ENCODE measurements around the gene CBX1. TPM values are rescaled to one million over a fixed set of nuclear protein-coding genes. Genes with fewer than 3 reads are reported as not detected.
A peak's percentile ranks its signal among the peaks of the same experiment; 100 is the strongest.
"Not testable (repeated sequence)": the region's sequence is repeated elsewhere in the genome, so short reads cannot be mapped to it uniquely, and the experiment has no call there.

The CBX1 gene
- polyA plus RNA-seq, 1 experiment, result 20.7 TPM

DNA sequence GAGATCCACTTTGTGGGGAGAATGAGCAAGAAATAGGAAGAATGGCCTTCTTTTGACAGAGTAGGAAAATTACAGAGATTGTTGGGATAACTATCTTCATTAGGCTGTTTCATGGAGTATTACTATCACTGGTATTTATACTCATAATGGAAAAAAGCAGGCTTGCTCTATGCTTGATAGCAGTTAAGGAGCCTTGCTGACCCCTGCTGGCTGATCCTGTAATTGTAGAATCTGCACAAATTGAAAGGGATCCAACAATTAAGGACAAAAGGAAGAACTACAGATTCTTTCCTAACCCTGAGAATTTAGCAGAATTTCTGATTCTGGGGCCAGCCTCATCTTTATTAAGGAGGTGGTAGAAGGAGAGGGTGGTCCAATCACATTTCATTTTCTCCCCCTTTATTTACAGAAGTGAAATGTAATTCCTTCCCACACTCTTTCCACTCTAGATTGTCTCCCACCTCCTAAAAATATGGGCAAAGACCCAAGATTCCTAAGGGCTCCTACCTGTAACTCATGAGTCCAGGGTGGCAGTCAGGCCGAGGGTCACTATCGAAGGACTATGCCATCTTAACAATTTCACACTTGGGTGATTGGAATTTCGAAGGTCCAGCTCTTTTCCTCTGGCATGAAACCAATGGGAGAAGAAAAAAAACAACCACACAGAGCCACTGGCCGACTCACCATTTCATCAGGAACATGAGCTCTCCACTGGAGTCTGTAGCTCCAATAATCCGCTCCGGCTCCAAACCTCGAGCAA, 26.8 kb downstream of the CBX1 start:
- no peak overlapping the region for H3K4me3 ChIP-seq (ENCODE audit: low read depth, low read length)
- no peak for DNase-seq (ENCODE audit: low read depth)
- ChIA-PET CTCF (interaction anchor here (0.6 to 10.6 kb wide), 16 partner anchors 11 to 932 kb away, joined by 3 to 200 read pairs (median 4); no protein-coding TSS in a partner anchor), POLR2A (interaction anchor here (0.7 kb wide), 1 partner anchor 43 kb away, joined by 3 read pairs; no protein-coding TSS in a partner anchor)
- TF ChIP-seq, protein P1, sequence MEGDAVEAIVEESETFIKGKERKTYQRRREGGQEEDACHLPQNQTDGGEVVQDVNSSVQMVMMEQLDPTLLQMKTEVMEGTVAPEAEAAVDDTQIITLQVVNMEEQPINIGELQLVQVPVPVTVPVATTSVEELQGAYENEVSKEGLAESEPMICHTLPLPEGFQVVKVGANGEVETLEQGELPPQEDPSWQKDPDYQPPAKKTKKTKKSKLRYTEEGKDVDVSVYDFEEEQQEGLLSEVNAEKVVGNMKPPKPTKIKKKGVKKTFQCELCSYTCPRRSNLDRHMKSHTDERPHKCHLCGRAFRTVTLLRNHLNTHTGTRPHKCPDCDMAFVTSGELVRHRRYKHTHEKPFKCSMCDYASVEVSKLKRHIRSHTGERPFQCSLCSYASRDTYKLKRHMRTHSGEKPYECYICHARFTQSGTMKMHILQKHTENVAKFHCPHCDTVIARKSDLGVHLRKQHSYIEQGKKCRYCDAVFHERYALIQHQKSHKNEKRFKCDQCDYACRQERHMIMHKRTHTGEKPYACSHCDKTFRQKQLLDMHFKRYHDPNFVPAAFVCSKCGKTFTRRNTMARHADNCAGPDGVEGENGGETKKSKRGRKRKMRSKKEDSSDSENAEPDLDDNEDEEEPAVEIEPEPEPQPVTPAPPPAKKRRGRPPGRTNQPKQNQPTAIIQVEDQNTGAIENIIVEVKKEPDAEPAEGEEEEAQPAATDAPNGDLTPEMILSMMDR (IDR thresholded peaks at IDR 0.05; ENCODE audit: insufficient read depth, low read depth, low read length), result peak; percentile 81
- H3K36me3 ChIP-seq (ENCODE audit: control insufficient read depth, insufficient read depth, low read length), result peaks cover 11% of the 10 kb centered on the region
- no peaks in the 10 kb centered on the region for H3K27me3 ChIP-seq (ENCODE audit: control insufficient read depth, insufficient read depth, low read length)

- peaks cover 11% of the 10 kb centered on the region for H3K36me3 ChIP-seq (ENCODE audit: control insufficient read depth, insufficient read depth, low read length)
- not testable (repeated sequence) for H3K27me3 ChIP-seq (ENCODE audit: control insufficient read depth, insufficient read depth, low read length); DNase-seq (ENCODE audit: low read depth); H3K4me3 ChIP-seq (ENCODE audit: low read depth, low read length)
- ChIA-PET POLR2A (interaction anchor here (0.6 kb wide), 1 partner anchor 962 kb away, joined by 3 read pairs; no protein-coding TSS in a partner anchor), CTCF (interaction anchor here (0.8 to 10.6 kb wide), 13 partner anchors 9 to 62 kb away, joined by 3 to 200 read pairs (median 4); no protein-coding TSS in a partner anchor)
Observed at GRCh38 chr17:48073566-48074094, 27.6 kb downstream of the CBX1 start.

DNA sequence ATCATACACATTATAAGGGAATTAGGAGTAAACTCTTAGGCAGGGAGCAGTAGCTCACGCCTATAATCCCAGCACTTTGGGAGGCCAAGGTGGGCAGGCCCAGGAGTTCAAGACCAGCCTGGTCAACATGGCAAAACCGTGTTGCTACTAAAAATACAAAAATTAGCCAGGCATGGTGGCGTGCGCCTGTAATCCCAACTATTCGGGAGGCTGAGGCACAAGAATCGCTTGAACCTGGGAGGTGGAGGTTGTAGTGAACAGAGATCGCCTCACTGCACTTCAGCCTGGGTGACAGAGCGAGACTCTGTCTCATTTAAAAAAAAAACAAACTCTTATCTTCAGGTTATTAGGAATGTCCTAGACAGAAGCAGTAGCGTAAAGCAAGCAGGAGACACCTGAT, 28.5 kb downstream of the CBX1 start:
- H3K27me3 ChIP-seq (ENCODE audit: control insufficient read depth, insufficient read depth, low read length); POLR2A ChIA-PET; DNase-seq (ENCODE audit: low read depth); H3K4me3 ChIP-seq (ENCODE audit: low read depth, low read length): not testable (repeated sequence)
- peaks cover 11% of the 10 kb centered on the region for H3K36me3 ChIP-seq (ENCODE audit: control insufficient read depth, insufficient read depth, low read length)
- CTCF ChIA-PET, result interaction anchor here (0.7 to 10.6 kb wide), 6 partner anchors 8 to 61 kb away, joined by 3 to 200 read pairs (median 4); no protein-coding TSS in a partner anchor

DNA sequence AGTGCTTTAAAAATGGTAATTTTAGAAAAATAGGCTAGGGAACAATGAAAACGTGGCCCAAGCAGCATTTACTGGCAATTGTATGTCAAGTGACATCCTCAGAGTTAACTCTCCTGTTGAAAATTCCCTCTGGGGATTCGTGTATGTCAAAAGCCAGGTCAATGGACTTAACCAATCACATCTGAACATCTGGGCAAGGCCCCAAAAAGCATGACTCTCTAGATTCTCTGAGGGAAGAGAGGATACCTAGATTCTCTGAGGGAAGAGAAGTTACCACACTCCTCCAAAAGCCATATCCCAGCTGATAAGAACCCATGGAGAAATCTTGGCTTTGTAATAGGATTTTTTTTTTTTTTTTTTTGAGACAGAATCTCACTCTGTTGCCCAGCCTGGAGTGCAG, 29.6 kb downstream of the CBX1 start:
- POLR2A ChIA-PET, result interaction anchor here (0.7 kb wide), 1 partner anchor 29 kb away, joined by 7 read pairs; no protein-coding TSS in a partner anchor
- Histone ChIP-seq H3K27me3 (ENCODE audit: control insufficient read depth, insufficient read depth, low read length) (no peaks in the 10 kb centered on the region), H3K36me3 (ENCODE audit: control insufficient read depth, insufficient read depth, low read length) (peaks cover 11% of the 10 kb centered on the region), H3K4me3 (ENCODE audit: low read depth, low read length) (no peak overlapping the region)
- no peak for DNase-seq (ENCODE audit: low read depth)
- CTCF ChIA-PET, result interaction anchor here (0.6 to 10.6 kb wide), 3 partner anchors 35 to 55 kb away, joined by 4 to 200 read pairs (median 16); no protein-coding TSS in a partner anchor
- TF ChIP-seq, protein P1 (IDR thresholded peaks at IDR 0.05; ENCODE audit: insufficient read depth, low read depth, low read length), result no peak

- CTCF ChIA-PET, result interaction anchor here (1.1 to 3.3 kb wide), 2 partner anchors 41 to 44 kb away, joined by 3 to 35 read pairs; no protein-coding TSS in a partner anchor
- POLR2A ChIA-PET, result no interaction called here
Observed at GRCh38 chr17:48070195-48070594, 31.1 kb downstream of the CBX1 start.

More at GRCh38 chr17:48070195-48070594, 31.1 kb downstream of the CBX1 start:
- Histone ChIP-seq H3K36me3 (ENCODE audit: control insufficient read depth, insufficient read depth, low read length) (peaks cover 10% of the 10 kb centered on the region), H3K4me3 (ENCODE audit: low read depth, low read length) (no peak overlapping the region), H3K27me3 (ENCODE audit: control insufficient read depth, insufficient read depth, low read length) (no peaks in the 10 kb centered on the region)
- TF ChIP-seq, protein P1 (IDR thresholded peaks at IDR 0.05; ENCODE audit: insufficient read depth, low read depth, low read length), result no peak
- DNase-seq (ENCODE audit: low read depth), result no peak
